ENCODE results near the gene MPHOSPH9. TPM values are rescaled to one million over a fixed set of nuclear protein-coding genes. Genes with fewer than 3 reads are reported as not detected.

Gene MPHOSPH9
- total RNA-seq, 4 donors from 2014 or later = 24.1 to 35.2 (median 29.6) TPM

DNA sequence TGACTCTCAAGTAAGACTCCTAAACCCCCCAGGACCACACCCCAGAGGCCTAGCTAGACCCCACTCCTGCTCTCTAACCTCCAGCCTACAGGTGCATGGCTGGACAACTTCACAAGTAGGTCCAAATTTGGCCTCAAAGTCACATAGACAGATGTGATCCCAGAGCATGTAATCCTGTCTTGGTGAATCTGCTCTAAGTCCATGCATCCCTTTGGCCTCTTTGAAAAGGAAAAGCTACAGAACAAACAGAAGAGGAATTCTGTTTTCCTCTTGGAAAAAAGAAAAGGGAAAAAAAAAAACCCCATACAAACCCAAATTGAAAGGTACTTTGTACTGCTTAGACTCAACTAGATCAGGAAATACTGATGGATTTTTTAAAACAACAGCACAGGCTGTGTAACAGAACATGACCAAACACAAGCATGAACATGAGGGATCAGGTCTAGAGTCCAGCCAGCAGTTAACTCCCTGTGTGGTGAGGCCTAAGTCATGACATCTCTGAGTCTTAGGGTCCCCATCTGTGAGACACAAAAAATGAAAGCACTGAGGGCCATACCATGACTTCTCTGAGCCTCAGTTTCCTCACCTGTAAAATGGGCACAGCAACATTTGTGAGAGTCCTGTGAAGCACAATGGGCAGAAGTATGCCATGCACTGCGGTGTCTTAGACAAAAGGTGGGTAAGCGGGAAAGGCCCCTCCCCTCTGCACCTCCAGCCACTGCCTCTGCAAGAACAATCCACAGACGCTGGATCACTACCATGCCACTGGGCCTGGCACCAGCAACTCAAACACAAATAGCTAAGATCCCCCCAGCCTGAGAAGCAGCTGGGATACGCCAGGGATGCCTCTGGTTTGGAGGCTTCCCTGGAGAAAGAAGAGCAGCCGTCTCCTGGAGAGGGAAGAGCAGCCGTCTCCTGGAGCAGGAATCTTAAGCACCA, 92.0 kb downstream of the MPHOSPH9 start:
- Histone ChIP-seq H3K27me3 (no peaks in the 10 kb centered on the region), H3K4me1 (peaks cover 0 to 48% (median 39%) of the 10 kb centered on the region in 4 donors), H3K9me3 (no peaks in the 10 kb centered on the region), H3K4me3 (no peak overlapping the region), H3K36me3 (peaks cover 0 to 7% (median 0%) of the 10 kb centered on the region in 3 donors), H3K27ac (peak overlapping the region in 3 of 4 donors; percentile 75 to 88 (median 75))
- TF ChIP-seq POLR2A (IDR thresholded peaks at IDR 0.05) (no peak), EP300 (IDR thresholded peaks at IDR 0.05) (no peak)
- TF ChIP-seq, protein P1, sequence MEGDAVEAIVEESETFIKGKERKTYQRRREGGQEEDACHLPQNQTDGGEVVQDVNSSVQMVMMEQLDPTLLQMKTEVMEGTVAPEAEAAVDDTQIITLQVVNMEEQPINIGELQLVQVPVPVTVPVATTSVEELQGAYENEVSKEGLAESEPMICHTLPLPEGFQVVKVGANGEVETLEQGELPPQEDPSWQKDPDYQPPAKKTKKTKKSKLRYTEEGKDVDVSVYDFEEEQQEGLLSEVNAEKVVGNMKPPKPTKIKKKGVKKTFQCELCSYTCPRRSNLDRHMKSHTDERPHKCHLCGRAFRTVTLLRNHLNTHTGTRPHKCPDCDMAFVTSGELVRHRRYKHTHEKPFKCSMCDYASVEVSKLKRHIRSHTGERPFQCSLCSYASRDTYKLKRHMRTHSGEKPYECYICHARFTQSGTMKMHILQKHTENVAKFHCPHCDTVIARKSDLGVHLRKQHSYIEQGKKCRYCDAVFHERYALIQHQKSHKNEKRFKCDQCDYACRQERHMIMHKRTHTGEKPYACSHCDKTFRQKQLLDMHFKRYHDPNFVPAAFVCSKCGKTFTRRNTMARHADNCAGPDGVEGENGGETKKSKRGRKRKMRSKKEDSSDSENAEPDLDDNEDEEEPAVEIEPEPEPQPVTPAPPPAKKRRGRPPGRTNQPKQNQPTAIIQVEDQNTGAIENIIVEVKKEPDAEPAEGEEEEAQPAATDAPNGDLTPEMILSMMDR (IDR thresholded peaks at IDR 0.05) = no peak
- DNase-seq (ENCODE audit: low spot score in 2 of 2) = no peak
- WGBS, 2 donors = 71 to 74% methylated on average over 6 of the region's 6 CpGs

DNA sequence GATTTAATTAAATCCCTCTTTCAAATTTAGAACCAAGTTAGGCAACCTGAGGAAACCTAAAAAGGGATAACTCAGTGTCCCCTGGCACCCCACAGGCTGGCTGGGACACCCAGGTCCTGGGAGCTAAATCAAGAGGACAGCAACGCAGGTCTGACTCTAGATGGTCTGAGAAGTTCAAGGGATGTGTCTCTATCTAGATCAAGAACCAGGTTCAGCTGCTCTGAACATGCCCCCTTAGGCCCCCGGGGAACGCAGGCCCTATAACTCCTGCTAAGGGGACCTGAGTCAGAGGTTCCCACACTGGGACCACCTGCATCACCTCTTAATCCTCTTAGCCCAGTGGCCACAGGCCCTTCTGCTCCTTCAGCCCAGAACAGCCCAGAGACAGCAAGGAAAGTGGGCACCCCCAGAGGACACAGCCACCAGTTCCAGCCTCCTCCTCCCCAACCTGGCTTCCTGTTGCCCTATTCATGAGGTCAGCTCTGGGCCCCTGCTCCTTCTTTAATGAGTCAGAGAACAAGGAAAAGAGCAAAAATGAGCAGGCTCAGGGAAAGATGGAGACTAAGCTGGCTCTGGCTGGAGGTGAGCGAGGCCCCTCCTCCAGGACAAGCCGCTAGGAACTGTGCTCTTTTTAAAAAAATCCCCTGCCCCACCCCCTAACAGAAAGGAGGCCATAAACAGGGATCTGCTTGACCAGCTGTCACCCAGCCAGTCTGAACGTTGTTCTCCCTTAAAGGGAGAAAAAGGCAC, 92.8 kb downstream of the MPHOSPH9 start:
- 67 to 72% methylated on average over 6 of the region's 6 CpGs for WGBS, 2 donors
- peaks cover 0 to 48% (median 39%) of the 10 kb centered on the region in 4 donors for H3K4me1 ChIP-seq
- peak overlapping the region in 3 of 4 donors; percentile 75 to 88 (median 75) for H3K27ac ChIP-seq

DNA sequence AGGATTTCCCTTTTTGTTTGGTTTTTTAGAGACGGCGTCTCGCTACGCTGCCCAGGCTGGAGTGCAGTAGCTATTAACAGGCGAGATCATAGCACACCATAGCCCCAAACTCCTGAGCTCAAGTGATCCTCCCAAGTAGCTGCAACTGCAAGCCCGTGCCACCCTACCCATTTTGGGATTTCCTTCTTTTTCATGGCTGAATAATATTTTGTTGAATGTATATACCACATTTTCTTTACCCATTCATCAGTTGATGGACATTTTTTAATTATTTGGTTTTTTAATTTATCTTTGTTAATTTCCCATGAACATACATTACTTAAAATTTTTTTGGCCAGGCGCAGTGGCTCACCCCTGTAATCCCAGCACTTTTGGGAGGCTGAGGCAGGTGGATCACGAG, 97.3 kb downstream of the MPHOSPH9 start:
- Histone ChIP-seq H3K27me3 (no peaks in the 10 kb centered on the region), H3K9me3 (no peaks in the 10 kb centered on the region), H3K27ac (no peak overlapping the region), H3K4me3 (no peak overlapping the region), H3K4me1 (peaks cover 0 to 23% (median 16%) of the 10 kb centered on the region in 4 donors), H3K36me3 (peaks cover 0 to 7% (median 0%) of the 10 kb centered on the region in 3 donors)
- TF ChIP-seq POLR2A (IDR thresholded peaks at IDR 0.05) (no peak), EP300 (IDR thresholded peaks at IDR 0.05) (no peak)
- TF ChIP-seq, protein P1 (IDR thresholded peaks at IDR 0.05) = no peak
- 74 to 85% methylated on average over 7 to 8 of the region's 8 CpGs for WGBS, 2 donors
- DNase-seq (ENCODE audit: low spot score in 2 of 2) = no peak

More for the DNA sequence above, 92.8 kb downstream of the MPHOSPH9 start:
- TF ChIP-seq POLR2A (IDR thresholded peaks at IDR 0.05) (no peak), EP300 (IDR thresholded peaks at IDR 0.05) (no peak)
- TF ChIP-seq, protein P1 (IDR thresholded peaks at IDR 0.05) = no peak
- no peak for DNase-seq (ENCODE audit: low spot score in 2 of 2)
- H3K4me3 ChIP-seq = no peak overlapping the region
- H3K27me3 ChIP-seq = no peaks in the 10 kb centered on the region
- H3K9me3 ChIP-seq = no peaks in the 10 kb centered on the region
- H3K36me3 ChIP-seq = peaks cover 0 to 7% (median 0%) of the 10 kb centered on the region in 3 donors

- Histone ChIP-seq H3K27me3 (no peaks in the 10 kb centered on the region), H3K4me3 (no peak overlapping the region), H3K27ac (no peak overlapping the region), H3K36me3 (peaks cover 0 to 7% (median 0%) of the 10 kb centered on the region in 3 donors), H3K9me3 (no peaks in the 10 kb centered on the region), H3K4me1 (peaks cover 0 to 15% (median 7%) of the 10 kb centered on the region in 4 donors)
- TF ChIP-seq EP300 (IDR thresholded peaks at IDR 0.05) = no peak
- no peak for DNase-seq (ENCODE audit: low spot score in 2 of 2)
- 84 to 92% methylated on average over 6 of the region's 6 CpGs for WGBS, 2 donors
These were observed 98.1 kb downstream of the MPHOSPH9 start for GRCh38 chr12:123134826-123135225.

DNA sequence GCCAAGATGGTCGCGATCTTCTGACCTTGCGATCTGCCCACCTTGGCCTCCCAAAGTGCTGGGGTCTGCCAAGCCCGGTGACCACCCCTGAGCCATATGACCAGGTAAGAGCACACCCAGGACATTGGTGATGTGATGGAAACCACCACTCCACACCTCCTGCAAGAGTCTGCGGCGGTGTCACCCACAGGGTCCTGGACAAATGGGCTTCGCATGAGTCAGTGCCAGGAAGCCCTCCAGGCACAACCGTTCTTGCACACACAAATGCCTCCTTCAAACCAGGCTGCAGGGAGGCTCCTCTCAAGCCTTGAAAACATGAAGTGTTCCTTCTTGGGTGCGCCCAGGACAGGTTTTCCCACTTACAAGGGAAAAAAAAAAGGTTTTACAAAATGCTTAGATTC, 98.7 kb downstream of the MPHOSPH9 start:
- H3K9me3 ChIP-seq = no peaks in the 10 kb centered on the region
- DNase-seq (ENCODE audit: low spot score in 2 of 2) = no peak
- no peak overlapping the region for H3K4me3 ChIP-seq
- no peak overlapping the region for H3K27ac ChIP-seq
- no peaks in the 10 kb centered on the region for H3K27me3 ChIP-seq
- 88 to 94% methylated on average over 6 to 9 of the region's 9 CpGs for WGBS, 2 donors
- H3K36me3 ChIP-seq = peaks cover 0 to 7% (median 0%) of the 10 kb centered on the region in 3 donors
- TF ChIP-seq POLR2A (IDR thresholded peaks at IDR 0.05) (no peak), EP300 (IDR thresholded peaks at IDR 0.05) (no peak)
- TF ChIP-seq, protein P1 (IDR thresholded peaks at IDR 0.05) = no peak
- peaks cover 0 to 11% (median 5%) of the 10 kb centered on the region in 4 donors for H3K4me1 ChIP-seq
